Activated CD4-positive, alpha-beta T cell treated with anti-CD3 and anti-CD28 coated beads, Interleukin-2, Interleukin-6, amounts not matched to agents 100 ng/mL and 50 ng/mL, durations not matched to agents 16 hours and 8 hours (primary cell): ENCODE data around the gene MRC2.

Source experiments
- DNase-seq: peaks from one replicate; pipeline ENCODE4 v3.0.0-alpha.2; 2020

The MRC2 gene

DNA sequence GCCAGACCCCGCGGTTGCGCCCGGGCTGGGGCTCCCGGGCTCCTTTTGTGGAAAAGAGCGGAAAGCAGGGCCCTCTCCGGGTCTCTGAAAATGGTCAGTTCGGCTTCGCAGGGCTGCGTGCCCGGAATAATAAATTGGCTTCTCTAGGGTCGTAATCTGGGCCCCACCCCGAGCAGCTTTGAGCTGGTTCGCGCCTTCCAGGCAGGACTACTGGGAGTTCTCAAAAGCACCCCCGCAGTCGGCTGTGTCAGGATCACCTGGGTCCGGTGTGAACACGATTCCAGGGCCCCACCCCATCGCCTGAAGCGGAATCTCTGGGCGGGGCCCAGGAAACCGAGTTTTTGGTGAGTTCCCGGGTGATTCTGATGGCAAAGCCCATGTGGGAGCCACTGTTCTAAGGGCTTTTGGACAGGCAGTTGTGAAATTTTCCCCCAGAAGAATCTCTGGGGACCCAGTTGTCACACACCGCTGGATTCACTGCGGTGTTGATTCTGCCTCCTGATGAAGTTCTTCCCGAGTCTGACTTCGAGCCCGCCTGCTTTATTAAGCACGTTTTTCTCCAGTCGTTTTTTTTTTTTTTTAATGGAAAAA, 77.0 kb downstream of the MRC2 start:
- no peak for DNase-seq

DNA sequence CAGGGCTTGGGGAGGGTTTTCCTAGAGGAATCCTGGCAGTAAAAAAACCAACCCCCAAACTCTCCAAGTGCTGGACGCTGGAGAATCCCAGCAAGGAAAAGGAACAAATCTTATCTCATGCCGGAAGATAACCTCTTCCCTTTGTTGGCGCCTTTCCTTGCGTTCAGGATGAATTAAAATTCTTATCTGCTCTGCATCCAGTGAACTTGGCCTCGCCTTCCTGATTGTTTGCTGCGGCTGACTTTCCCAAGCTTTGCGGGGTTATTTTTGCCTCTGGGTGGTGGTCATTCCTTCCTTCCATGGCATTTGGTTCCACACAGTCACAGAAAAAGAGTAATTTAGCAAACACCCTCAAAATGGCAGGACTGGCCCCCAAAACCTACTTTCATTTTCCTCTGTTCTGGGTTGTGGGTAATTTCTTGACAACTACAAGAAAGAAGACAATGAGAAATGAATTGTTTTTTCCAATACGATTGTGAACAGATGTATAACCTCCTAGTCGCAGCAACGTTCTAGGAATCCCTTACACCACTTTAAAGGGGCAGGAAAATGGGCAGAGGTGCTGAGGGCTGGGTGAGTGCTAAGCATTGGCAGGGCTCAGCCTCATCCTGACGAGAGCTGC, 77.8 kb downstream of the MRC2 start:
- DNase-seq, result no peak

DNA sequence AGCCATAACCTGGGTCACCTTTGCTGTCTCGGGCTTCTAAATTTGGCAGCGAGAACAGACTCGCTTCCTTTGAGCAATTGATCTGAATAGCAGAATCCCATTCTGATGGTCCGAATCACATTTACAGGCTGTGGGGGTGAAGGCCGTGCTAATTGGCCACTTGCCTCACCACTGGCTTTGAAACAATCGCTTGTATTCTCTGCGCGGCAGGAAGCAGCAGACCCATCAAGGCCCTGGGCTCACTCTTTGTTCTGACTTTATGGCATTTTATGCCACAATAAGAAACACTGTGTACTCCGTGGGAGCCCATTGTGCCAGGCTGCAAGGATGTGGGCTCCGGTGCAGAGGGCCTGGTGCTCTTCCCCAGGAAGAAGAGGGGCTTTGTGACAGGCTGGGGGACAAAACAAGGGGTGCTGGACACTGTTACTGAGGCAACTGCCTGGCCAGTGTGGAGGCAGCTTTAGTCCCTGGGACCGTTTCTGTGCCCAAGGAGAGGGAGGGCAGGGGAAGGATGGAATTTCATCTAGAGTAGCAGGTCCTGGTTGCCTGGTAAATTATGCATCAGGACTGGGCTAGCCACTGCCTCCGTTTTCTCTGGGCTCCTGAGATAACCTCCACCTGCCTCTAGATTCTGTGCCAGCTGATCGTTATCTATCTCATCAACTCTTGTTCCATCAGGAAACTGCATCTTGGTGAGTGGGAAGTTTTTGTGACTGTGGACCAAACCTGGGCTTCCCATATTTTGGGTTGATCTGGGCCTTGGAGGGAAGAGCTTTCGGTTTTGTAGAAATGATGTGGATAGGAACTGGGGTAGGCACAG, 78.5 kb downstream of the MRC2 start:
- DNase-seq, result no peak

DNA sequence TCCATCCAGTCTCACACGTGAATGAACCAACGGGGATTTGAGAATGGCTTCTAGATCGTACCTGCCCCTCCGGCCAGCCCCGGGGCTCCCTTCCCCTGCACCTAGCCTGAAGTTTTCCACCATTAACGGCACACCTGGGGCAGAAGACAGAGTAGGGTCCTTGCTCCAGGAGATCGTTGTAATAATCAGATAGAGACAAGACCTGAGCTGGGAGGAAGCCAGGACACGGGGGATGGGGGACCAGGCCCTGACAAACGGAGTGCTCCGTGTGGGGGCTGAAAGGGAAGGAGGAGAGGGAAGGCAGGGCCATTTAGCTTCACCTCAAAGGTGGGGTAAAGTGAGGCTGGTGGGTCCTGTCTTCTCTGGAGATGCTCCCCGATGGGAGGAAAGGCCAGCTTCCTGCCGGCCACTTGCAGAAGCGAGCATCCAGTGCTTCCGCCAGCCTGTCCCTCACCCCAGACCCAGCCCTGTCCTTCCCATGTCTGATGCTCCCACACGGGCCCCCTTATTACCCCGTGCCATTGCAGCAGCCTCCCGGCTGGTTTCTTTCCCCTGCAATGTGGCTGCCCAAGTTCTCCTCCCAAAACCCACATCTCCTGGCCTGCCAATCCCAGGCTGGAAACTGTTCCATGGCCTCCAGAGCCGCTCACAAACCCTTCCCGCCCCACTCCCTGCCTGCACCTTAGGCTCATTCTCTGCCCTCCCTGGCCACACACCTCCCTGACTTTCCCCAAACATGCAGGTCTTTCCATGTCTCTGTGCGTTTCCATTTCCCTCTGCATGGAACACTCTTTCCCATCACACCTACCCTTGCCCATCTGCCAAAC, 79.3 kb downstream of the MRC2 start:
- no peak for DNase-seq

DNA sequence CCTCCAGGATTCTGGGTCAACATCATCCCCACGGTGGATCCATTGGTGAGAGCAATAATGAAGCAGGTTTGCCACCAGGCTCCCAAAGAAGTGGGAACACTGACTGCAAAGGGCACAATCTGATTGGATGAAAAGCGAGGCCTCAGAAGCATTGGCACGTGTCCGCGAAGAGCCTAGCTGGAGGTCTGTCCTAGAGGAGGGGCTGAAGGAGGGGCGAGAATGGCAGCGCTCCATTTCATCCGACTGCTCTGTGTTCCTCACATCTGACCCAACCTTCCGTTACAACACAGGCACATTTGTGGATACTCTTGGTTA, 79.9 kb downstream of the MRC2 start:
- no peak for DNase-seq

DNA sequence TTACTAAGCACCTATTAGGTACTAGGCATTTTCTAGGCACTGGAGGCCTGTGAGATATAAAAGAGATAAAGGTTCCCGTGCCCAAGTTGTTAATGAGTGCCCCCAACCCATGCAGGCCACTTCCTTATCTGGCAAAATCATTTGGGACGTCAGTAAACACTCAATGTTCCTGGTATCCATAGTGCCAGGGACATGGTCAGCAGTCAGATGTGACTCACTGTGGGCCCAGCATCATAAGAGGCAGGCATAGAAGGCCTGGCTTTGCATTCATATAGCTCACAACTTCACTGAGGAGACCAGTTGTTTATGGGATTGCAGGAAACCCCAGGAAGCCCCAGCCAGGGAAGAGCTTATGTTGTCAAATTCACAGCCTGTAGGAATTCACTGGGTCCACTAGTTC, 81.1 kb downstream of the MRC2 start:
- DNase-seq, result no peak

DNA sequence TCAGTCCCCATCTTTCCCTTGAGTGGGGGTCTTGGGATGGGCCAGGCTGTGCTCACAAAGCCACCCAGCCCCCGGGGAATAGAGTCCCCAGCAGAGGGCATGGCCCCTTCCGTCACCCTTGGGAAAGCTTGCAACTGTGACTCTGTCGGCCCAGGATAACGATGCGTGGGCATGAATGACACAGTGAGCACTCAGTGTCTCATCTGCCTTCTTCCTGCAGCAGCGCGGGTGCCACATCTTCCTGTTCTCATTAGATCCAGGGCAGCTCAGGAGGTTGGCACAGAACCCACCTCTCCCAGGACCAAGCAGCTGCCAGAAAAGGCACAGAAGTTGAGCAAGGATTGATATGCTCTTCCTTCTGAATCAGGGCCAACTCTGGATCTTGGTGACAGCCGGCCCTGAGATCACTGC, 84.7 kb downstream of the MRC2 start:
- DNase-seq, result no peak

DNA sequence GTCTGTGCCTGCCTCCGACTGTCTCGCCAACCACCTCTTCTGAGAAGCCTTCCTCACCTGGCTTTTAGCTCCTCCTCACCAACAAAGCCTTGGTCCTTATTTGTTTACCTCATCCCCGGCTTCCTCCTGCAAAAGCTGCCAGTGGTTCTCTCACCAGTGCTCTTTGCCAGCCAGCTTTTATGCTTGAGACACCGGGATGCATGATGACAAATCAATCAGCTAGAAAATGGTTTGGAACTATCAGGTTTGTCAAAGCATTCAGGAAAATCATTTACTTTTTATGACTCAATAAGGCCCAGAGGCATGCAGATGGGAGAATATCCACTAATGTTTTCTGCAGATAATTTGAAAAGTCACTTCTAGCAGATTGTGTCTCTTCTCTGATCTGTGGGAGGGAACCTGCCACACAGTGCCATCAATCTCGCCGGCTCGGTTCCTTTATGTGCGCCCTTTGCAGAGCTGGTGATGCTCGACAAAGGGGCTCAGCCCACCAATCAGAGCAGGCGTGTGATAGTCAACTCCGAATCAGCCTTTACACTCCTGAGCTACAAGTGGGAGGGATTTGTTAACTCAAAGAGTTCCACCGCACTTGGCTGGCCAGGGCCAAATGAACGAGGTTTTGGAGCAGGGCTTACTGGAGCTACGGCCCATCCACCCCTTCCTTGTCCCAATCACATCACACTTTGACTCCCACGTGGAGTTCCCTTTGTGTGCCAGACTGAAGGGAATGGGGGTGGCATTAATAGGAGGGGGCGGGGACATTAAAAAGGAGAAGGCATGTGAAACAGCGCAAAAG, 85.8 kb downstream of the MRC2 start:
- no peak for DNase-seq

DNA sequence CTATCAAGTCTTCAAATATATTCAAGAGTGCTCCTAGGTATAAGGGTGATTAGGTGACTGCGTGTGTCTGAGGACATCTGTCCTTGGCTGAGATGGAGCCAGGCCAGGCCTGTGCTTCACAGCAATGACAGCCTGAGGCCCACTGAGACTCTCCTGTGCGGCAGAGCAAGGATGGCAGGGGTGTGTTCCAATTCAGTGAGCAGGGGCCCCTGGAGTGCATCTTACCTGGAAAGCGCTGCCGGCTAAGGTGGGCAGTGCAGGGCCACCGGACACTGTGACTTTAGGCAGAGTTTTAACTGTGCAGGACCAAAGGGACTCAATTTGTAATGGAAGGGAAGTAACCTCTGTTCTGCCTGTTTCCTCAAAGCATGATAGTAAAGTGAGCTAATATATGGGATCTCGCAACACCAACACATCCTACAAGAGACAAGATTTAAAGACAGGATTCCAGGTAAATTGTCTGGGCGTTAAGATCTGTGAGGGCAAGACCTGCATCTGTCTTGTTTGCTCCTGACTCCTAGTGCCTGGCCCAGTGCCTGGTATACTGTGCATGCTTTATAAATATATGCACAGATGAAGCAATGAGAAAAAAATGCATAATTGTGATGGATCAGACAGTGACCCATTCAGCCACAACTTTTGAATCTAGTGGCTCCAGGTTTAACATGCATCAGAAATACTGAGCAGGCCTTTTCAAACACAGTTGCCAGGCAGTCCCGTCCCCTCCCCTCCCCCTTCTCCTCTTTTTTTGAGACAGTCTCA, 86.7 kb downstream of the MRC2 start:
- DNase-seq, result no peak

DNA sequence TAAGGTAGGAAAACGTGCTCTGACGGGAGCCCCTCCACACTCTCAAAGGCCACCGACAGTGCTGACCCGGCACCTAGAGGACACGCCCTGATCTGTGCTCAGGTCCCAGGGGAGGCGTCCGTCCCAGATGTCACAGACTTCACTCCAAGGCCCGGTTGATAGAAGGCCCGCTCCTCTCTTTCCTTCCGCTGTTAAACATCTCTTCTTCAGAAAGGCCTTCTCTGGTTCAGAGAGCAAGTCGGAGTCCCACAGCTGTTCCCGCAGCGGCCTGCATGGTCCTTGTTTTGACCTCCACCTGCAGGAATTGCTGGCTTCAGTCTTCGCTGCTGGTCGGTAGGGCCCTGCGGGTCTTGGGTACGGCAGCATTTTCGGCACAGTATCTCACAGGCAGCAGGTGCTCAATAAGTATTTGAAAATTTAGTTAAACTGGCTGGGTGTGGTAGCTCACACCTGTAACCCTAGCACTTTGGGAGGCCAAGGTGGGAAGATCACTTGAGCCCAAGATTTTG, 88.5 kb downstream of the MRC2 start:
- no peak for DNase-seq

DNA sequence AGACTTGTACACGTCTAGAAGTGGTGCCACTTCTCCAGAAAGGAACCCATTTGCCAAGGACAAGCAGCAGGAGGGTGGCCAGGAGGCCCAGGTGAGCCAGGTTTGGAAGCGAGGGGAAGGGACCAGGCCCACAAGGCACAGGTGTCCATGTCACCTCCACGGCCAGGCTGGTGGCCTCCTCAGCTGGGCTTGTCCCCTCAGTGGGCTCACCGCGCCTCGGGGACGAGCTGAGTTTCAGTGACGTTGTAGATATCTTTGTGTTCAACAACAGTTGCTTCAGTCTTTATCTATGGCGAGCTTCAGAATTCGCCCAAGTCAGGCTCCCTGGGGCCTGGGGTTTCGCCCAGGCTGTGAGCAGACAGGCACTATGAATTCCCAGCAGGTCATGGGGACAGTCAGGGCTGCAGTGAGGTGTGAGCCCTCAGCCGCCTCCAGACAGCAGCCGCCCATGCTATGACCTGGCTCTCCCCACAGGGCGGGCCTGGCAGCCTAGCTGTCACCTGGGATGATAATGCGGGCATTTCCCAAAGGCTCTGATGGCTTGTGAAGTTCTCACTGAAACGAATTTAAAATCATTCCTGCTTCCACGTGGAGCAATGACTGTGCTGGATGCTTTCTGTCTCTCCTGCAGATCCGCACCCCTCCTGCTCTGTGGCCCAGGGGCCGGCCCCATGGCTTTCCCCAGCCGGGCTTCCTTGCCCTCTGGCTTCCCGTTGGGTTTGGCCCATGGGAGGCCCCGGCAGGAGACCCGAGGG, 89.5 kb downstream of the MRC2 start:
- no peak for DNase-seq

DNA sequence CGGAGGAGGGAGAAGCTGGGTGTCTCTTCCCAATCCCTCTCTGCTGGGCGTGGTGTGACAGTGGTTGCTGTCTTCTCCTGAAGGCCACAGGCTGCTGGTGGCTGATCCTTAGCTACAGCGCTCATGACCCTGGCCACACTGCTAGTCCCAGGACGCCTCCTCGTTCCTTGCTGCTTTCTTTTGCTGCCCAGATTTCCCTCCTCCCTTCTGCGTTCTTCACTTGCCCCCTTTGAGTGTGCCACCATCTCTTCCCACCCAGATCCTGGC, 90.1 kb downstream of the MRC2 start:
- no peak for DNase-seq

DNA sequence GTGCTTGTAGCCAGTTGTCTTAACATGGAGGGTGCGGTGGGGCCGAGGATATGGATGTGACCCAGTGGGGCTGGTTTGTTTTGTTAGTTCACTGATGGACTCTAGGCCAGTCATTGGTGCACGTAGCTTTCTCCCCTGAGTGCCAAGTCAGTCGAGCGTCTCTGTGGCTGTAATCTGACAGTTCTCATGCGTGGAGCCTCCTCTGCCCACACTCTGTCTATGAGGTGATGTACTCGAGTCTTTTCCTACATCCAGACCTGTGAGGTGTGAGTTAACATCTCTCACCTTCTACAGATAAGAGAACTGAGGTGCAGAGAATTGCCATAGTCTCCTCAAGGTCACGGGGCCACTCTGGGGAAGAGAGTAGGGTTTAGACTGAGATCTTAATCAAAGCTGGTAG, 90.4 kb downstream of the MRC2 start:
- DNase-seq, result no peak

DNA sequence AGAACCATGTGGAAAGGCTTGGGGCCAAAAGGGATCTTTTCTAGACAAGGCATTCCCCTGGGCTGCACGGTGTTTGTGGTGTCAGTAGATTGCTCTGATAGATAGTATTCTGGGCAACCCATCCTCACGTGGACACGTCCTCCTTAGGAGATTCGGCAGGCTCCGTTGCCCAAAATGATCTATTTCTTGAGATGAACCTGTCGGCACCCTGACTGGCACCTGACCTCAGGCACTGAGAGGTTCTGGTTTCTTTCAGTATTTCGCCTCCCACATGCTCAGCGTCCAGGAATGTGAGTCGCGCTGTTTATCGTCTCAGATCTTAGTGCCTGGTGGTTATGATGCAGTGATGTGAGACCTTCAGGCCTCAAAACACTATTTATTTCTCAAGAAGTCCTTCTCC, 91.0 kb downstream of the MRC2 start:
- peak; percentile 11 for DNase-seq

DNA sequence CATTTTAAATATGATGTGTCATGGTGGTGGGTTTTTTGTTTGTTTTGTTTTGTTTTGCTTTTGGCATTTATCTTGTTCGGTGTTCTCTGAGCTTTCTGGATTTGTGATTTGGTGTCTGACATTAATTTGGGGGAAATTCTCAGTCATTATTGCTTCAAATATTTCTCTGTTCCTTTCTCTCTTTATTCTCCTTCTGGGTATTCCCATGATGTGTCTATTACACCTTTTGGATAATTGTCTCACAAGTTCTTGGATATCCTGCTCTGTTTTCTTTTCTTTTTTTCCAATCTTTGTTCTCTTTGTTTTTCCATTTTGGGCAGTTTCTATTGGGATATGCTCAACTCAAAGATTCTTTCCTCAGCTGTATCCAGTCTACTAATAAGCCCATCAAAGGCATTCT, 92.1 kb downstream of the MRC2 start:
- DNase-seq, result no peak

DNA sequence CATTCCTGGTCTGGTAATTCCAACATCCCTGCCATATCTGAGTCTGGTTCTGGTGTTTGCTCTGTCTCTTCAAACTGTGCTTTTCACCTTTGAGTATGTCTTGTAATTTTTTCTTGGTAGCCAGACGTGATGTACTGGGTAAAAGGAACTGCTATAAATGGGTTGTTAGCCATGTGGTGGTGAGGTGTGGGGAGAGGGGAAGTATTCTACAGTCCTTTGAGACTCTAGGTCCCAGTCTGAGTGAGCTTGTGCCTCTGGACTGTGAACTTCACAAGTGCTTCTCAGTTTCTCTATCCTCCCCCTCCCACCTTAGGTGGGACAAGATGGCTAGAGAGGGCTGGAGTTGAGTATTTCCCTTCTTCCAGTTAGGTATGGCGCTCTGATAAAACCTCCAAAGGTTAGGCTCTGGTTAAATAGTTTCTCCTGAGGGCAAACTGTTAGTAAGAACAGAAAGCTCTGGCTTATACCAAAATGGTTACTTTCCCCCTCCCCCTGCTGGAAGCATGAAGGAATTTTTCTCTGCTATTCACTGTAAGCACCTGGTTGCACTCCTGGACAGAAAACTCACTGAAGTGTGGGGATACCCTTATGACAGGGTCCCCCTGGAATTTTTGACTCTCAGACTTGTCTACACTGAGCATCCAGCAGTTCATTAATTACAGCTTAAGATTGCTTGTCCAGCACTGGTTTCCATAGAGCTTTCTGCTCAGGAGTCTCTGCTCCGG, 92.8 kb downstream of the MRC2 start:
- no peak for DNase-seq

DNA sequence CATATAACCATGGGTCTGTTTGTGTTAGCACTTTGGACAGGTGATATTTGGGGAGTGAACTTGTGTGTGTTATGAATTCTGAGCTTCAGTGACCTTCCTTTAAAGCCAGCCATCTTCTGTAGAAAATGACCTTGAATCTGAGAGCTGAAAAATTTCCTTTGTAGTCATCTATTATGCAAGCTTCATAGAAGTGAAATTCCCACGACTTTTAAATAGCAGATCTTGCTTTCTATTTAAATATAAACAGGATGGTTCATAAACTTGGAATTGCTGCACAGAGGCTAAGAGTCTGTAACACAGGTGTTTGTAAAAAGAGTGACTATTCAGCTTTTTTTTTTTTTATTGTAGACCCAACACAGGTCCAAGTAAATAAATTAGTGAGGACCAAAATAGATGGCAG, 95.2 kb downstream of the MRC2 start:
- DNase-seq, result no peak

DNA sequence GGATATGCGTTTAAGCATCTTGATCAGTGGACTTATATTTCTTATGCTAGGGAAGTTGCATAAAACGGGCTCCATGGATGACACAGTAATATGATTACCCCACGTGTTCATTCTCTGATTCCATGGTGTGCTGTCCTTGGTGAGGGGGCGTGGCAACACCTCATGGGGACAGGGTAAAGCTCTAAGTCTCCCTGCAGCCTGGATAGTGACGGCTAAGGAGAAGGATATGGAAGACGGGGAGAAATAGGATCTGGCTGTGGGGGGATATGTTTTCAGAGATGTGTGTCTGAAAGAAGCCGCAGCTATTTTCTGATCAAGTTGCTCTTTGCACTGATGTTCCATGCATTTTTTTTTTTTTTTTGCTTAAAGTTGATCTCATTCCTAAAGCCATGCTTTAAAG, 96.4 kb downstream of the MRC2 start:
- no peak for DNase-seq

DNA sequence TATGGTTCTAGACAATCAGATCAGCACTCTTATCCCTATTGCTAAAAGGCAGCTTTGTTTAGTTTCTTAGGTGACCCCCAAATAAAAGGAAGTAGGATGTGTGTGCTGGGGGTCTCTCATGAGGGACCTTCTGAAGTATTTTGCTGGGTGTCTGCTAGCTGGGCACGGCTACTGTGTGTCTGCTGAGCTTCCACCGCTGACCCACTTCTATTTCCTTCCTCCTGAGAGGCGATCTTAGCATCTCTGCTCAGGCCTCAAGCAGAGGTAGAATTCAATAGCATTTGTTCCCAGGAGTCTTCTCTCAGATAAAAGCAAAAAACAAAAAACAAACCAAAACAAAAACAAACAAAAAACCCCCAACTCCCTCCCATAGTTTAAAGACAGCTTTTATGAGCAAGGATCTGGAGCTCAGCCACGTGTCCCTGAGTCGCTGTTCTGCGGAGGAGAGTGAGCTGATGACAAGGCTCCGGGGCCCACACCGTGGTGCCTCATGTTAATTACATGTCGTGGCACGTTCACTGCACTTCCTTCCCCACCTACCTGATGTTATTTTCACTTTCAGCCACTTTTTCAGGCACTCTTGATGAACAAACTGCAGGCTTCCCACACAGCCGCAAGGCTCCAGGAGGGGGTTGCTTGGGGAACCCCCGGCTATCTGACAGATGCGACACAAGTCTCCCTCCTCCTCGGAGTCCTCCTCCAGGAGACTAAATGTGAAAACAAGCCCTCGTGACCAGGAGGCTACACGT, 97.1 kb downstream of the MRC2 start:
- DNase-seq, result peak; percentile 89

DNA sequence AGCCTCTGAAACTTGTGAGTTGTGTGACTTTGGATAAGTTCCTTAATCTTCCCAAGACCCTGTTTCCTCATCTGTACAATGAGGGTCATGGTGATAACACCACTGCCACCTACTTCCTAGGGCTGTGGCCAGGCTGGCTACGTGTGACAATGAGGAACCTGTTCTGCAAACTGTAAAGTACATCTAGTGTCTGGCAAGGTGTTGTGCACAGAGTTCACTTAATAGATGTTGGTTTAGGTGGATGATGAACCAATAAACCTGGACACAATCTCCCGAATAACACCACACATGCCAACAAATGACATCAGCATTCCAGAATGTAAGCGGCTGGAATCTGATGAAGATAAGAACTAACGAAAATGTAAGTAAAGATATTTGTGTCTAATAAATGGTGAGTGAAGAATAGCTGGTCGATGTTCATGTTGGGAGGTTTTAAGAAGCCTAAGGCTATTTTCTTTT, 98.3 kb downstream of the MRC2 start:
- no peak for DNase-seq
